ENCODE data around the gene ANXA6.
"Not testable (repeated sequence)": the region's sequence is repeated elsewhere in the genome, so short reads cannot be mapped to it uniquely, and the experiment has no call there.

The ANXA6 gene

GRCh38 chr5:151157426-151158286 is at the start of gene ANXA6:
Gene ANXA6 (minus strand): TSS chr5:151157779. CDS start chr5:151147901, 9,878 bp downstream.
- DNase-seq: peak; percentile 33 to 83

GRCh38 chr5:151205411-151205810 is 47.8 kb upstream of the ANXA6 start:
- DNase-seq: no peak

- no peak for DNase-seq
Measured at GRCh38 chr5:151204051-151204450, 46.5 kb upstream of the ANXA6 start.

GRCh38 chr5:151202381-151203139 is 45.0 kb upstream of the ANXA6 start:
- no peak for DNase-seq

GRCh38 chr5:151200913-151201595 is 43.5 kb upstream of the ANXA6 start:
- DNase-seq: no peak

GRCh38 chr5:151199581-151200185 is 42.1 kb upstream of the ANXA6 start:
- DNase-seq: no peak

GRCh38 chr5:151198861-151199260 is 41.3 kb upstream of the ANXA6 start:
- DNase-seq: no peak

- not testable (repeated sequence) for DNase-seq
Measured at GRCh38 chr5:151197291-151197600, 39.7 kb upstream of the ANXA6 start.

- no peak for DNase-seq
Measured at GRCh38 chr5:151196556-151197290, 39.1 kb upstream of the ANXA6 start.

- DNase-seq: no peak
Measured at GRCh38 chr5:151195622-151196021, 38.0 kb upstream of the ANXA6 start.

GRCh38 chr5:151192626-151193025 is 35.0 kb upstream of the ANXA6 start:
- DNase-seq: no peak

- no peak for DNase-seq
Measured at GRCh38 chr5:151191661-151192060, 34.1 kb upstream of the ANXA6 start.

- no peak for DNase-seq
Measured at GRCh38 chr5:151189151-151189550, 31.6 kb upstream of the ANXA6 start.

GRCh38 chr5:151186538-151186937 is 29.0 kb upstream of the ANXA6 start:
- no peak for DNase-seq

- no peak for DNase-seq
Measured at GRCh38 chr5:151186052-151186451, 28.5 kb upstream of the ANXA6 start.

GRCh38 chr5:151184316-151185042 is 26.9 kb upstream of the ANXA6 start:
- no peak for DNase-seq

GRCh38 chr5:151183456-151184245 is 26.1 kb upstream of the ANXA6 start:
- no peak for DNase-seq

GRCh38 chr5:151182976-151183375 is 25.4 kb upstream of the ANXA6 start:
- DNase-seq: no peak

GRCh38 chr5:151182524-151182900 is 24.9 kb upstream of the ANXA6 start:
- DNase-seq: no peak

- no peak for DNase-seq
Measured at GRCh38 chr5:151181818-151182523, 24.4 kb upstream of the ANXA6 start.

Data from NCI-H446 (cell line).